ENCODE measurements around the gene SP3. TPM values are rescaled to one million over a fixed set of nuclear protein-coding genes. Genes with fewer than 3 reads are reported as not detected.

Gene SP3
- total and polyA plus RNA-seq, 2 of the 8 experiments (the other 6 are each of a cell fraction or from before 2014, with no cell fraction given) = 31.0 to 92.1 TPM

GRCh38 chr2:173922760-173923159 is 42.4 kb downstream of the SP3 start:
- H3K4me3 ChIP-seq (ENCODE audit: extremely low read depth in 1 of 4, insufficient read depth in 2 of 4, low read depth in 3 of 4, low read length in 4 of 4) = no peak overlapping the region
- no peak overlapping the region for H3K9ac ChIP-seq (replicated peaks in 1 of 4; ENCODE audit: extremely low read depth in 1 of 4, low read depth in 3 of 4, low read length in 3 of 4)
- DNase-seq (ENCODE audit: low read depth in 1 of 2, low spot score in 2 of 2) (no peak), FAIRE-seq (no peak)
- H3K23me2 ChIP-seq (ENCODE audit: low read depth, low read length) = no peaks in the 10 kb centered on the region
- H3K27me3 ChIP-seq (replicated peaks in 1 of 4; ENCODE audit: control insufficient read depth in 3 of 4, extremely low read depth in 1 of 4, insufficient read depth in 3 of 4, low read length in 3 of 4) = no peaks in the 10 kb centered on the region
- H3K18ac ChIP-seq (ENCODE audit: extremely low read depth, low read length) = no peak overlapping the region
- no peak overlapping the region for H2BK5ac ChIP-seq (ENCODE audit: low read depth, low read length)
- no peak overlapping the region for H2BK20ac ChIP-seq (ENCODE audit: low read length)
- no peaks in the 10 kb centered on the region for H3K4me1 ChIP-seq (replicated peaks in 1 of 4; ENCODE audit: control insufficient read depth in 3 of 4, insufficient read depth in 4 of 4, low read length in 3 of 4)
- H3K23ac ChIP-seq (ENCODE audit: insufficient read length) = no peak overlapping the region
- H3K4ac ChIP-seq (replicated peaks; ENCODE audit: insufficient read length, low read depth, low read length) = no peak overlapping the region
- POLR2A ChIA-PET (ENCODE audit: partially characterized antibody) = interaction anchor here (0.6 kb wide), 1 partner anchor 18 kb away, joined by 4 read pairs; no protein-coding TSS in a partner anchor
- H4K91ac ChIP-seq (replicated peaks; ENCODE audit: insufficient read length, low read length) = no peak overlapping the region
- no peak overlapping the region for H4K8ac ChIP-seq (ENCODE audit: extremely low read depth, insufficient read depth, low read length)
- no peak overlapping the region for H3K56ac ChIP-seq (replicated peaks; ENCODE audit: insufficient read length, low read depth, low read length)
- H2BK15ac ChIP-seq (ENCODE audit: low read length) = no peak overlapping the region
- H3K4me2 ChIP-seq (ENCODE audit: insufficient read depth in 1 of 2, low read depth in 2 of 2, low read length in 2 of 2) = no peak overlapping the region
- no peak overlapping the region for H2BK120ac ChIP-seq (replicated peaks; ENCODE audit: low read depth, low read length)
- H3K36me3 ChIP-seq (ENCODE audit: control insufficient read depth in 2 of 4, insufficient read depth in 4 of 4, low read length in 3 of 4) = peaks cover 0 to 10% (median 2%) of the 10 kb centered on the region in 4 experiments; a peak in 2 of 8 replicates
- H3K79me2 ChIP-seq (ENCODE audit: control insufficient read depth in 1 of 2, insufficient read depth in 2 of 2, low read length in 2 of 2) = peaks cover 0 to 97% of the 10 kb centered on the region in 2 experiments; a peak in 2 of 4 replicates
- peaks cover 3 to 12% of the 10 kb centered on the region in 2 experiments for H4K20me1 ChIP-seq (replicated peaks in 1 of 2; ENCODE audit: control insufficient read depth in 1 of 2, insufficient read depth in 2 of 2, low read length in 2 of 2)
- H3K79me1 ChIP-seq (ENCODE audit: low read depth, low read length) = peaks cover 6% of the 10 kb centered on the region
- no peaks in the 10 kb centered on the region for H3K9me3 ChIP-seq (ENCODE audit: insufficient read depth in 2 of 2, low read depth in 1 of 2, low read length in 1 of 2)
- H2AFZ ChIP-seq (ENCODE audit: low read length) = no peak overlapping the region
- no peak overlapping the region for H3K14ac ChIP-seq (ENCODE audit: insufficient read length)
- no peak overlapping the region for H2AK5ac ChIP-seq (ENCODE audit: low read depth, low read length)
- H3K27ac ChIP-seq (ENCODE audit: low read depth, low read length) = no peak overlapping the region
- no peak overlapping the region for H4K5ac ChIP-seq (ENCODE audit: insufficient read length, low read depth, low read length)
- CTCF ChIA-PET (ENCODE audit: partially characterized antibody) = no interaction called here
- H2BK12ac ChIP-seq (ENCODE audit: low read depth, low read length) = no peak overlapping the region
- TF ChIP-seq NANOG (IDR thresholded peaks at IDR 0.05; ENCODE audit: insufficient read depth, low read depth, low read length, poor library complexity, severe bottlenecking) (no peak), SAP30 (IDR thresholded peaks at IDR 0.05; ENCODE audit: insufficient read depth, insufficient replicate concordance, low read length) (no peak), BCL11A (IDR thresholded peaks at IDR 0.05; ENCODE audit: low read depth in 2 of 2, low read length in 2 of 2) (no peak), GABPA (IDR thresholded peaks at IDR 0.05; ENCODE audit: borderline replicate concordance, insufficient read depth, low read length) (no peak), CEBPB (IDR thresholded peaks at IDR 0.05; ENCODE audit: low read depth, low read length) (no peak), KDM4A (IDR thresholded peaks at IDR 0.05; ENCODE audit: low read depth, low read length, severe bottlenecking) (no peak)

Measured in H1 (cell line).